Erythroblast (primary cell): ENCODE results near the gene PPT2.

Experiments
- GATA1 ChIP-seq: IDR thresholded peaks from 2 replicates; pipeline ENCODE4 v1.6.1; 2011; ENCODE audit warnings: low read depth, mild to moderate bottlenecking, control low read depth, low read length, moderate library complexity
- POLR2A ChIP-seq: IDR thresholded peaks from 2 replicates; pipeline ENCODE4 v1.6.1; 2011; ENCODE audit warnings: mild to moderate bottlenecking, low read length

DNA sequence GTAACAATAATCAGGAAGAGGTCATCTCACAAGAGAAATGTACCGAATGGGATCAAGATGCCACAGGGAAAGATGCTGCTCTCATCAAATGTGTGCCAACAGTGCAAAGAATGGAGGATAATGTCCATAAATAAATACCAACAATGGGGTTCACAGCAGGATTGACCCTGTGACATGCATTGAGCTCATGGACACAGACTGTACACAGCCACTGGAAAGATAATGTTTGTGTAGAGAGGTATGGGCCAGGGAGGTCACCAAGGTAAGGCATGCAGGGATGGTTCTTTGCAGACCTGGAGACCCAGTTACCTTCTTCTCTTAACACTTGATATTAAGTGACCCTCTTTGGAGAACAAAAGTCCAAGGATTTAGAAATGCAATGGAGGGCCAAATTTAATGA is 20.5 kb downstream of the PPT2 start:
- no peak for TF ChIP-seq POLR2A
- no peak for TF ChIP-seq GATA1
